Transverse colon (tissue), 4 donors: ENCODE measurements around the gene BCAR3. TPM values are rescaled to one million over a fixed set of nuclear protein-coding genes. Genes with fewer than 3 reads are reported as not detected.

Experiments
- DNase-seq: peaks from one replicate; pipeline ENCODE4 v3.0.0-alpha.2; 2019
- H3K27ac ChIP-seq, 4 donors: fragments of 200-600 bp; sonication (generic); 2 replicates each; pipeline ENCODE4 v1.5.1; 2016 to 2018; ENCODE audit warnings: inconsistent platforms in 4 of 4
- H3K27me3 ChIP-seq: fragments of 200-600 bp; sonication (generic); 2 replicates; pipeline ENCODE4 v1.5.1; 2017; ENCODE audit warnings: inconsistent platforms
- H3K36me3 ChIP-seq, 4 donors: fragments of 200-600 bp; sonication (generic); 2 replicates each; pipeline ENCODE4 v1.5.1; 2017 to 2019; ENCODE audit warnings: inconsistent platforms in 4 of 4
- H3K4me1 ChIP-seq, 4 donors: fragments of 200-600 bp; sonication (generic); 2 replicates each; pipeline ENCODE4 v1.5.1; 2017 to 2020; ENCODE audit warnings: inconsistent platforms in 4 of 4
- H3K4me3 ChIP-seq, 4 donors: fragments of 200-600 bp; sonication (generic); 1 replicate in 1 of 4; 2 replicates in 3 of 4; pipeline versions ENCODE4 v1.5.1 to v1.6.1; 2017 to 2019; ENCODE audit warnings: inconsistent platforms in 4 of 4
- H3K9me3 ChIP-seq, 2 donors: fragments of 200-600 bp; sonication (generic); 2 replicates each; pipeline ENCODE4 v1.5.1; 2017 to 2019; ENCODE audit warnings: inconsistent platforms in 2 of 2
- CTCF ChIP-seq, 5 experiments: fragments of 200-600 bp in 3 of 5; fragments of 450-650 bp in 2 of 5; sonication (generic) in 3 of 5; IDR thresholded peaks; 1 replicate in 2 of 5; 2 replicates in 3 of 5; pipeline ENCODE4 v1.5.1; 2016 to 2017; ENCODE audit warnings: antibody characterized with exemption in 5 of 5, inconsistent platforms in 3 of 5, mild to moderate bottlenecking in 2 of 5, moderate library complexity in 1 of 5
- EP300 ChIP-seq: sonication (generic); formaldehyde crosslinking; IDR thresholded peaks from one replicate; pipeline ENCODE4 v1.6.1; 2017; ENCODE audit warnings: antibody characterized with exemption, low read depth
- POLR2A ChIP-seq: fragments of 450-650 bp; IDR thresholded peaks from one replicate; pipeline ENCODE4 v1.6.1; 2016; ENCODE audit warnings: antibody characterized with exemption, mild to moderate bottlenecking, moderate library complexity
- POLR2AphosphoS5 ChIP-seq, 3 donors: sonication (generic); formaldehyde crosslinking; IDR thresholded peaks; one replicate each; pipeline ENCODE4 v1.6.1; 2016; ENCODE audit warnings: antibody characterized with exemption in 3 of 3
- WGBS, 2 donors: methylation state at CpG; one replicate each; pipeline ENCODE4 v1.1.5; 2018; ENCODE audit warnings: low coverage in 1 of 2; 5-methylcytosine and 5-hydroxymethylcytosine counted together
- in situ Hi-C, 4 donors: fragments of 200-750 bp; cut with MboI; loops; one replicate each; pipeline versions ENCODE4 v1.15.0 to v1.15.1; 2017; ENCODE audit warnings: low sequenced_read_pairs in 3 of 4, low pct_ligation_motif_present in 1 of 4, low pct_unique_long_range_greater_than_20kb in 1 of 4
- intact Hi-C: fragments of 100-400 bp; cut with DNase I; formaldehyde crosslinking; loops from one replicate; pipeline ENCODE4 v1.15.1; 2023; ENCODE audit warnings: low total_unique reads
- total RNA-seq, 4 donors: library from RNA; depleted of rRNA; stranded (reverse); fragments of >200 nt; gene quantifications; one replicate each; pipeline ENCODE4 v1.1.0, GENCODE V29; 2016

The BCAR3 gene
- total RNA-seq, 4 donors from 2014 or later = 12.3 to 71.7 (median 40.5) TPM

GRCh38 chr1:93728480-93729131 lies 47.0 kb upstream of the BCAR3 start:
- Histone ChIP-seq H3K4me3 (no peak overlapping the region), H3K9me3 (no peaks in the 10 kb centered on the region), H3K27ac (no peak overlapping the region), H3K36me3 (no peaks in the 10 kb centered on the region), H3K27me3 (no peaks in the 10 kb centered on the region), H3K4me1 (no peaks in the 10 kb centered on the region)
- in situ Hi-C loops (no loop called here), intact Hi-C loops (no loop called here)
- DNase-seq = no peak
- no peak for TF ChIP-seq CTCF (IDR thresholded peaks at IDR 0.05)
- no peak for TF ChIP-seq EP300
- TF ChIP-seq POLR2A = no peak
- no peak for TF ChIP-seq POLR2AphosphoS5 (IDR thresholded peaks at IDR 0.05)
- 86 to 87% methylated on average over 7 to 13 of the region's 13 CpGs for WGBS, 2 donors

- no peak overlapping the region for H3K4me3 ChIP-seq
- intact Hi-C loops = no loop called here
- H3K27ac ChIP-seq = no peak overlapping the region
- WGBS, 2 donors = 93 to 100% methylated on average over 2 to 5 of the region's 5 CpGs
- no peaks in the 10 kb centered on the region for H3K36me3 ChIP-seq
- H3K4me1 ChIP-seq = no peaks in the 10 kb centered on the region
- in situ Hi-C loops = no loop called here
- H3K27me3 ChIP-seq = no peaks in the 10 kb centered on the region
- TF ChIP-seq EP300 (no peak), POLR2AphosphoS5 (IDR thresholded peaks at IDR 0.05) (no peak), POLR2A (no peak), CTCF (IDR thresholded peaks at IDR 0.05) (no peak)
- no peaks in the 10 kb centered on the region for H3K9me3 ChIP-seq
- no peak for DNase-seq
These were observed 42.2 kb upstream of the BCAR3 start for GRCh38 chr1:93723733-93724270.

GRCh38 chr1:93723110-93723509 lies 41.5 kb upstream of the BCAR3 start:
- no peak overlapping the region for H3K27ac ChIP-seq
- 81 to 88% methylated on average over 5 to 6 of the region's 6 CpGs for WGBS, 2 donors
- no peaks in the 10 kb centered on the region for H3K36me3 ChIP-seq
- H3K9me3 ChIP-seq = no peaks in the 10 kb centered on the region
- TF ChIP-seq POLR2AphosphoS5 (IDR thresholded peaks at IDR 0.05) (no peak), EP300 (no peak), CTCF (IDR thresholded peaks at IDR 0.05) (no peak), POLR2A (no peak)
- H3K4me3 ChIP-seq = no peak overlapping the region
- H3K4me1 ChIP-seq = no peaks in the 10 kb centered on the region
- in situ Hi-C loops = no loop called here
- H3K27me3 ChIP-seq = no peaks in the 10 kb centered on the region
- no peak for DNase-seq
- intact Hi-C loops = no loop called here

- Histone ChIP-seq H3K27me3 (no peaks in the 10 kb centered on the region), H3K4me1 (no peaks in the 10 kb centered on the region), H3K4me3 (no peak overlapping the region), H3K27ac (peak overlapping the region in 1 of 4 donors; percentile 11), H3K36me3 (no peaks in the 10 kb centered on the region), H3K9me3 (no peaks in the 10 kb centered on the region)
- in situ Hi-C loops = no loop called here
- 79 to 86% methylated on average over 5 to 21 of the region's 21 CpGs for WGBS, 2 donors
- intact Hi-C loops = no loop called here
- no peak for DNase-seq
- no peak for TF ChIP-seq POLR2A
- TF ChIP-seq EP300 = no peak
- no peak for TF ChIP-seq CTCF (IDR thresholded peaks at IDR 0.05)
- TF ChIP-seq POLR2AphosphoS5 (IDR thresholded peaks at IDR 0.05) = no peak
These were observed 40.7 kb upstream of the BCAR3 start for GRCh38 chr1:93722081-93723031.
